ENCODE measurements around the gene ABCA12.

Gene ABCA12

GRCh38 chr2:215066124-215066523 lies 72.3 kb downstream of the ABCA12 start:
- H3K4me3 ChIP-seq (ENCODE audit: low read depth, low read length), result no peak overlapping the region
- no peak for DNase-seq (ENCODE audit: low read depth)
- TF ChIP-seq MYC (IDR thresholded peaks at IDR 0.05; ENCODE audit: low read depth, low read length) (no peak), POLR2A (IDR thresholded peaks at IDR 0.05; ENCODE audit: extremely low read depth, insufficient read length) (no peak), MAX (IDR thresholded peaks at IDR 0.05; ENCODE audit: low read depth, low read length) (no peak), CTCF (IDR thresholded peaks at IDR 0.05; ENCODE audit: low read depth, low read length) (no peak)

DNA sequence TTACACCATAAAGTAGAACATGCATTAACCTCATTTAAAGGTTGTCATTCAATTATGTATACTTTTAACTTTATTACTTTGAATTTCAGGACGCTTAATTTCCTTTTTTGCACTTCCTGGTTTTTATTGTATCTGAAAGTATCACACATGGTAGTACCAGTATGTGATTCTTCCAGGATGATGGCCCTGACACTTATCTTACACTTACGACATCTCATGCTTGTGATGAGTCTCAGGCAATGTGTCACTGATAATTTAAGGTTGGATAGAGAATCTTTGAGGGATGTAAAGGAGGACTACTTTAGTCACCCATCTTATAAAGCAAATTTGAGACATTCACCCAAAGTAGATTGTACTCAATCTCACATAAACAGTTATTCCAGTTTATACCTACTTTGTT lies 74.9 kb downstream of the ABCA12 start:
- H3K4me3 ChIP-seq (ENCODE audit: low read depth, low read length), result no peak overlapping the region
- DNase-seq (ENCODE audit: low read depth), result no peak
- TF ChIP-seq POLR2A (IDR thresholded peaks at IDR 0.05; ENCODE audit: extremely low read depth, insufficient read length) (no peak), CTCF (IDR thresholded peaks at IDR 0.05; ENCODE audit: low read depth, low read length) (no peak), MAX (IDR thresholded peaks at IDR 0.05; ENCODE audit: low read depth, low read length) (no peak), MYC (IDR thresholded peaks at IDR 0.05; ENCODE audit: low read depth, low read length) (no peak)

- DNase-seq (ENCODE audit: low read depth), result no peak
- TF ChIP-seq POLR2A (IDR thresholded peaks at IDR 0.05; ENCODE audit: extremely low read depth, insufficient read length) (no peak), CTCF (IDR thresholded peaks at IDR 0.05; ENCODE audit: low read depth, low read length) (no peak), MAX (IDR thresholded peaks at IDR 0.05; ENCODE audit: low read depth, low read length) (no peak), MYC (IDR thresholded peaks at IDR 0.05; ENCODE audit: low read depth, low read length) (no peak)
- no peak overlapping the region for H3K4me3 ChIP-seq (ENCODE audit: low read depth, low read length)
Measured at GRCh38 chr2:215060861-215061536, 77.4 kb downstream of the ABCA12 start.

DNA sequence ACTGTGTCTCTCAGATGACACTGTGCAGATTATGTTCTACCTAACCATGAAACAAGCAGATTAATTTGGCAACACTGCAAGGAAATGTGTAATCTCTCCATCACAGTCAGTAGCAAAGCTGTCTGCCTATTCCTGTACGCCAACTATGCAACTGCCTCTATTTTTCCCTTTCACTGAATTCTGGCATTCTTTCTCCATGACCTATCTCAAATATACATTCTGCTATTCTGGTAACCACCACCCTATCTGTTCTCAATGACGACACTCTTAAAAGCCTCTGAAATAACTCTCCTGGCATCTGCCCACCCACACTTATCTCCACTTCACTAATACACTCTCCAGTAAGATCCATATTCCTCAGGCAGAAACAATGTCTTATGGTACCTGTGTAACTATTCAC lies 78.7 kb downstream of the ABCA12 start:
- no peak overlapping the region for H3K4me3 ChIP-seq (ENCODE audit: low read depth, low read length)
- no peak for TF ChIP-seq MAX (IDR thresholded peaks at IDR 0.05; ENCODE audit: low read depth, low read length)
- TF ChIP-seq POLR2A (IDR thresholded peaks at IDR 0.05; ENCODE audit: extremely low read depth, insufficient read length), result no peak
- no peak for TF ChIP-seq CTCF (IDR thresholded peaks at IDR 0.05; ENCODE audit: low read depth, low read length)
- TF ChIP-seq MYC (IDR thresholded peaks at IDR 0.05; ENCODE audit: low read depth, low read length), result no peak
- no peak for DNase-seq (ENCODE audit: low read depth)

DNA sequence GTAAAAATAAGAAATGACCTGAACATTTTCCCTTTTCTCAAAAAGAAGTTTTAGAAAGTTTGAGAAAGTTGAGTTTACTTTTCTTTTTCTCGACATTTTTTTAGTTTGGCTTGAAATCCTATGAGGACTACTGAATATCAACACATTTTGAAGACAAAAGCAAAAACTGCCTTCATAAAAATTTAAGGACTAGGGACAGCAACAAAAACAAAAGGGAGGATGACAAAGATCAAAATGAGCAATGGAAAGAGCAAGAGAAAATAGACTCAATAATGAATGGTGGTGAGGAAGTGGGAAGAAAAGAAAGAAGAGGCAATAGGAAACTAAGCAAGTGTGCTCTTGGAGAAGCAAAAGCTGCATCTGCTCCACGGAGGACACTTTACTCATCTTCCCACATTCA lies 82.5 kb downstream of the ABCA12 start:
- H3K4me3 ChIP-seq (ENCODE audit: low read depth, low read length), result no peak overlapping the region
- TF ChIP-seq CTCF (IDR thresholded peaks at IDR 0.05; ENCODE audit: low read depth, low read length), result no peak
- TF ChIP-seq MAX (IDR thresholded peaks at IDR 0.05; ENCODE audit: low read depth, low read length), result no peak
- no peak for TF ChIP-seq POLR2A (IDR thresholded peaks at IDR 0.05; ENCODE audit: extremely low read depth, insufficient read length)
- no peak for TF ChIP-seq MYC (IDR thresholded peaks at IDR 0.05; ENCODE audit: low read depth, low read length)
- DNase-seq (ENCODE audit: low read depth), result no peak

Measured in NB4 (cell line).